K562 (cell line): ENCODE measurements around the gene ZDHHC14. TPM values are rescaled to one million over a fixed set of nuclear protein-coding genes. Genes with fewer than 3 reads are reported as not detected.

Source experiments
- CBFA2T3 ChIP-seq: fragments of 450-650 bp; IDR thresholded peaks from 2 replicates; pipeline ENCODE4 v1.6.1; 2017
- CREM ChIP-seq: IDR thresholded peaks from 2 replicates; pipeline ENCODE4 v1.6.1; 2014; ENCODE audit warnings: antibody characterized with exemption, low read depth
- EP300 ChIP-seq: IDR thresholded peaks from 2 replicates; pipeline ENCODE4 v1.6.1; 2012; ENCODE audit warnings: low read length, improper control_type of control experiment
- IFI16 ChIP-seq: fragments of 250-450 bp; sonication (Bioruptor Pico); IDR thresholded peaks from 2 replicates; pipeline ENCODE4 v2.1.2; 2022; ENCODE audit warnings: mild to moderate bottlenecking, inconsistent platforms
- NFE2 ChIP-seq: IDR thresholded peaks from 2 replicates; pipeline ENCODE4 v1.6.1; 2014; ENCODE audit warnings: antibody characterized with exemption, low read depth
- POLR2AphosphoS5 ChIP-seq: IDR thresholded peaks from 2 replicates; pipeline ENCODE4 v1.6.1; 2011; ENCODE audit warnings: mild to moderate bottlenecking, low read depth, low read length, moderate library complexity; ENCODE audit not compliant: control insufficient read depth, insufficient read depth
- RCOR1 ChIP-seq, 2 experiments: IDR thresholded peaks; 2 replicates each; pipeline ENCODE4 v1.6.1; 2012; ENCODE audit warnings: low read depth in 2 of 2, low read length in 2 of 2, borderline replicate concordance in 1 of 2, improper control_type of control experiment in 1 of 2
- SOX6 ChIP-seq: fragments of 450-650 bp; IDR thresholded peaks from 2 replicates; pipeline ENCODE4 v1.6.1; 2014; ENCODE audit warnings: mild to moderate bottlenecking
- ZNF507 ChIP-seq: conservative IDR thresholded peaks from 2 replicates; pipeline ENCODE4 v1.6.1; 2017; ENCODE audit warnings: missing genetic modification characterization, missing compliant biosample characterization
- ZNF584 ChIP-seq: fragments of 200-800 bp; sonication (Bioruptor generic); IDR thresholded peaks from 2 replicates; pipeline ENCODE4 v1.6.1; 2016; ENCODE audit warnings: low read depth, mild to moderate bottlenecking, missing genetic modification characterization, missing compliant biosample characterization
- ZNF79 ChIP-seq: fragments of 250-450 bp; sonication (Bioruptor Pico); IDR thresholded peaks from 2 replicates; pipeline ENCODE4 v1.4.0; 2020; ENCODE audit warnings: low read depth, mild to moderate bottlenecking, moderate library complexity
- polyA plus RNA-seq, 8 experiments: library from polyadenylated mRNA; depleted of rRNA in 4 of 8; stranded (reverse) in 5 of 8; unstranded in 3 of 8; fragments of >200 nt; fragmentation: Nextera tagmentation in 2 of 8; fragmentation: Illumina TruSeq in 1 of 8; extraction: Ambion mirVana in 2 of 8; extraction: Trizol in 1 of 8; gene quantifications; 2 replicates each; pipeline versions ENCODE4 v1.2.1 to v1.2.3, GENCODE V29; 2011 to 2014; ENCODE audit warnings: inconsistent platforms in 1 of 8, missing spikeins in 1 of 8
- total RNA-seq, 7 experiments: library from RNA; depleted of rRNA in 6 of 7; stranded (reverse); fragments of >200 nt in 6 of 7; fragmentation: Illumina TruSeq in 2 of 7; extraction: Trizol in 2 of 7; gene quantifications; 2 replicates each; pipeline versions ENCODE4 v1.2.1 to v1.2.3, GENCODE V29; 2011 to 2021; ENCODE audit warnings: low replicate concordance in 1 of 7
- TF ChIP-seq, protein P1 (sequence below), 2 experiments: fragments of 450-650 bp; IDR thresholded peaks; 2 replicates each; pipeline ENCODE4 v1.6.1; 2016; ENCODE audit warnings: mild to moderate bottlenecking in 2 of 2, borderline replicate concordance in 1 of 2, low read depth in 1 of 2, moderate library complexity in 1 of 2
- TF ChIP-seq, protein P2 (sequence below): fragments of 450-650 bp; IDR thresholded peaks from 2 replicates; pipeline ENCODE4 v1.7.1; 2018; ENCODE audit warnings: mild to moderate bottlenecking, low read depth; ENCODE audit not compliant: partially characterized antibody
- TF ChIP-seq, protein P3 (sequence below): fragments of 250-450 bp; sonication (Bioruptor Pico); IDR thresholded peaks from 2 replicates; pipeline ENCODE4 v1.9.0; 2021; ENCODE audit warnings: mild to moderate bottlenecking
- TF ChIP-seq, protein P4 (sequence below), 2 experiments: fragments of 450-650 bp; conservative IDR thresholded peaks; 2 replicates each; pipeline ENCODE4 v1.6.1; 2017; ENCODE audit warnings: mild to moderate bottlenecking in 2 of 2, moderate library complexity in 2 of 2

The ZDHHC14 gene
- total and polyA plus RNA-seq, 9 of the 15 experiments (the other 6 are each of a cell fraction or from before 2014, with no cell fraction given) = 0.92 to 23.1 (median 13.8) TPM

DNA sequence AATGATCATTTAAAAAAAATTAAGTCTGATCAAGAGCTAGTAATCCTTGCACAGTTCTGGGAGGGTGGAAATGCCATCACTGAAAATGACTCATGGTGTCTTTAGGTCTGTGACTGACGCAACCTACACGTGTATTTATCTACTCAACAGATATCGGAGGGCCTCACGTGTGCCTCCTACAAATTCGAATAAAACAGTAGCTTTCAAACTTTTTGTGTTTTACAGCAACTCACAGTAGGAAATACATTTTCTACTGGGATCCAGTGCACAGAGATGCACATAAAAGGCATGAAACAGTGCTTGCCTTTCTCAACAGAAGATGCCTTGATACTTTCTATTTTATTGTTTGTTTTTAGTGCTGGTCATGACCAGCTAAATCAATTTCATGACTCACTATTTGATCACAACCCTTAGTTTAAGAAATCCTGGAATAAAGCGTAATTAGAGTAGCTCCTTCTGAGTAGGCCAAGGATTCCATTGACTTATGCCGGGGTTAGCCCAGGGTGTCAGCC is 232.1 kb downstream of the ZDHHC14 start (continued):
- TF ChIP-seq POLR2AphosphoS5 (no peak), ZNF507 (tag) (no peak), NFE2 (peak; percentile 41), IFI16 (CRISPR knock-in tag) (0 out of 2 replicates have a peak, but pooled peaks have one; percentile 31), EP300 (peak; percentile 83), CBFA2T3 (peak; percentile 34; the same call in 1 of the 2 replicates), SOX6 (peak; percentile 69), ZNF79 (CRISPR knock-in tag) (no peak), ZNF584 (CRISPR knock-in tag) (0 out of 2 replicates have a peak, but pooled peaks have one; percentile 53), CREM (peak; percentile 87), RCOR1 (IDR thresholded peaks at IDR 0.05; ENCODE audit: borderline replicate concordance in 1 of 2, low read depth in 2 of 2, low read length in 2 of 2) (peak in 1 of 2 experiments; percentile 80; a peak in 2 of 4 replicates)
- TF ChIP-seq, protein P1, sequence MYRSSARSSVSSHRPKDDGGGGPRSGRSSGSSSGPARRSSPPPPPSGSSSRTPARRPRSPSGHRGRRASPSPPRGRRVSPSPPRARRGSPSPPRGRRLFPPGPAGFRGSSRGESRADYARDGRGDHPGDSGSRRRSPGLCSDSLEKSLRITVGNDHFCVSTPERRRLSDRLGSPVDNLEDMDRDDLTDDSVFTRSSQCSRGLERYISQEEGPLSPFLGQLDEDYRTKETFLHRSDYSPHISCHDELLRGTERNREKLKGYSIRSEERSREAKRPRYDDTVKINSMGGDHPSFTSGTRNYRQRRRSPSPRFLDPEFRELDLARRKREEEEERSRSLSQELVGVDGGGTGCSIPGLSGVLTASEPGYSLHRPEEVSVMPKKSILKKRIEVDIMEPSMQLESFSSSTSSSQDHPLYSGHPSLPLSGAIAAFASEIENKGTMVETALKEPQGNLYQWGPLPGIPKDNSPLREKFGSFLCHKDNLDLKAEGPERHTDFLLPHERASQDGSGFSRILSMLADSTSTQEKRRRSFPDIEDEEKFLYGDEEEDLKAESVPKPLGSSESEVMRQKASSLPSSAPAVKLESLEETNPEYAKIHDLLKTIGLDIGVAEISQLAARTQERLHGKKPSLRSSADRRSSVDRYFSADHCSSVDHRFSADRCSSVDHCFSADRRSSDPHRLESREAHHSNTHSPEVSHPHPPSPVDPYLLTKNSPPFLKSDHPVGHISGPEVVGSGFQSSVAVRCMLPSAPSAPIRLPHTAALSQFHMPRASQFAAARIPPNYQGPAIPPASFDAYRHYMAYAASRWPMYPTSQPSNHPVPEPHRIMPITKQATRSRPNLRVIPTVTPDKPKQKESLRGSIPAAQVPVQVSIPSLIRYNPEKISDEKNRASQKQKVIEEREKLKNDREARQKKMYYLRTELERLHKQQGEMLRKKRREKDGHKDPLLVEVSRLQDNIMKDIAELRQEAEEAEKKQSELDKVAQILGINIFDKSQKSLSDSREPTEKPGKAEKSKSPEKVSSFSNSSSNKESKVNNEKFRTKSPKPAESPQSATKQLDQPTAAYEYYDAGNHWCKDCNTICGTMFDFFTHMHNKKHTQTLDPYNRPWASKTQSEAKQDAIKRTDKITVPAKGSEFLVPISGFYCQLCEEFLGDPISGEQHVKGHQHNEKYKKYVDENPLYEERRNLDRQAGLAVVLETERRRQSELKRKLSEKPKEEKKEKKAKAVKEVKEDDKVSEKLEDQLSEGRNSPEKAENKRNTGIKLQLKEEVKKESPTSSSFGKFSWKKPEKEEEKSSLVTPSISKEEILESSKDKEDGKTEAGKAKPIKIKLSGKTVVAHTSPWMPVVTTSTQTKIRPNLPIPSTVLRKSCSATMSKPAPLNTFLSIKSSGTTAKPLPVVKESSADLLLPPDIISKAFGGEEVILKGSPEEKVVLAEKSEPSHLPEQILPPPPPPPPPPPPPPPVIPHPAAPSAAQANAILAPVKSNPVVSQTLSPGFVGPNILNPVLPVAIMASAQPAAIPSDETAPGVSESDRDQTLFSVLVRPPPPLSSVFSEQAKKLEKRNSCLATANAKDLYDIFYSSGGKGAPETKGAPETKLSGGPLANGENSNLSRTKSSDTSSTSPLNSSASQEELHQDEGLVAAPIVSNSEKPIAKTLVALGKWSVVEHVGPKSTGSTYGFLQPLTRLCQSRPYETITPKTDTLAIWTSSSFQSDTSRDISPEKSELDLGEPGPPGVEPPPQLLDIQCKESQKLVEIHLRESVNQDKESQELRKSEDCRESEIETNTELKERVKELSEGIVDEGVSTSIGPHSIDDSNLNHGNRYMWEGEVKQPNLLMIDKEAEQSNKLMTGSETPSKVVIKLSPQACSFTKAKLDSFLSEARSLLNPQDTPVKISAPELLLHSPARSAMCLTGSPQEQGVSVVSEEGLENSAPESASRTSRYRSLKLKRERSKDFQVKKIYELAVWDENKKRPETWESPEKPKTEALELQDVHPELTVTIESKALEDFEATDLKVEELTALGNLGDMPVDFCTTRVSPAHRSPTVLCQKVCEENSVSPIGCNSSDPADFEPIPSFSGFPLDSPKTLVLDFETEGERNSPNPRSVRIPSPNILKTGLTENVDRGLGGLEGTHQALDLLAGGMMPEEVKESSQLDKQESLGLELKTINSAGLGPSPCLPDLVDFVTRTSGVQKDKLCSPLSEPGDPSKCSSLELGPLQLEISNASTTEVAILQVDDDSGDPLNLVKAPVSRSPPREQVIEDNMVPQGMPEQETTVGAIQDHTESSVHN (IDR thresholded peaks at IDR 0.05; ENCODE audit: borderline replicate concordance in 1 of 2, low read depth in 1 of 2) = peak in 1 of 2 experiments; percentile 91; a peak in 2 of 4 replicates
- TF ChIP-seq, protein P2, sequence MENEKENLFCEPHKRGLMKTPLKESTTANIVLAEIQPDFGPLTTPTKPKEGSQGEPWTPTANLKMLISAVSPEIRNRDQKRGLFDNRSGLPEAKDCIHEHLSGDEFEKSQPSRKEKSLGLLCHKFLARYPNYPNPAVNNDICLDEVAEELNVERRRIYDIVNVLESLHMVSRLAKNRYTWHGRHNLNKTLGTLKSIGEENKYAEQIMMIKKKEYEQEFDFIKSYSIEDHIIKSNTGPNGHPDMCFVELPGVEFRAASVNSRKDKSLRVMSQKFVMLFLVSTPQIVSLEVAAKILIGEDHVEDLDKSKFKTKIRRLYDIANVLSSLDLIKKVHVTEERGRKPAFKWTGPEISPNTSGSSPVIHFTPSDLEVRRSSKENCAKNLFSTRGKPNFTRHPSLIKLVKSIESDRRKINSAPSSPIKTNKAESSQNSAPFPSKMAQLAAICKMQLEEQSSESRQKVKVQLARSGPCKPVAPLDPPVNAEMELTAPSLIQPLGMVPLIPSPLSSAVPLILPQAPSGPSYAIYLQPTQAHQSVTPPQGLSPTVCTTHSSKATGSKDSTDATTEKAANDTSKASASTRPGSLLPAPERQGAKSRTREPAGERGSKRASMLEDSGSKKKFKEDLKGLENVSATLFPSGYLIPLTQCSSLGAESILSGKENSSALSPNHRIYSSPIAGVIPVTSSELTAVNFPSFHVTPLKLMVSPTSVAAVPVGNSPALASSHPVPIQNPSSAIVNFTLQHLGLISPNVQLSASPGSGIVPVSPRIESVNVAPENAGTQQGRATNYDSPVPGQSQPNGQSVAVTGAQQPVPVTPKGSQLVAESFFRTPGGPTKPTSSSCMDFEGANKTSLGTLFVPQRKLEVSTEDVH = peak; percentile 52
- TF ChIP-seq, protein P3, sequence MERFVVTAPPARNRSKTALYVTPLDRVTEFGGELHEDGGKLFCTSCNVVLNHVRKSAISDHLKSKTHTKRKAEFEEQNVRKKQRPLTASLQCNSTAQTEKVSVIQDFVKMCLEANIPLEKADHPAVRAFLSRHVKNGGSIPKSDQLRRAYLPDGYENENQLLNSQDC (CRISPR knock-in tag) = no peak
- TF ChIP-seq, protein P4, sequence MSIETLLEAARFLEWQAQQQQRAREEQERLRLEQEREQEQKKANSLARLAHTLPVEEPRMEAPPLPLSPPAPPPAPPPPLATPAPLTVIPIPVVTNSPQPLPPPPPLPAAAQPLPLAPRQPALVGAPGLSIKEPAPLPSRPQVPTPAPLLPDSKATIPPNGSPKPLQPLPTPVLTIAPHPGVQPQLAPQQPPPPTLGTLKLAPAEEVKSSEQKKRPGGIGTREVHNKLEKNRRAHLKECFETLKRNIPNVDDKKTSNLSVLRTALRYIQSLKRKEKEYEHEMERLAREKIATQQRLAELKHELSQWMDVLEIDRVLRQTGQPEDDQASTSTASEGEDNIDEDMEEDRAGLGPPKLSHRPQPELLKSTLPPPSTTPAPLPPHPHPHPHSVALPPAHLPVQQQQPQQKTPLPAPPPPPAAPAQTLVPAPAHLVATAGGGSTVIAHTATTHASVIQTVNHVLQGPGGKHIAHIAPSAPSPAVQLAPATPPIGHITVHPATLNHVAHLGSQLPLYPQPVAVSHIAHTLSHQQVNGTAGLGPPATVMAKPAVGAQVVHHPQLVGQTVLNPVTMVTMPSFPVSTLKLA (conservative IDR thresholded peaks at IDR 0.05) = peak; percentile 90 to 94
